MM.1S (cell line): Measurements from ENCODE around the gene GTF2IRD1.
"Not testable (repeated sequence)": the region's sequence is repeated elsewhere in the genome, so short reads cannot be mapped to it uniquely, and the experiment has no call there.

ENCODE experiments used
- CTCF ChIP-seq: fragments of 300-600 bp; sonication (generic); IDR thresholded peaks from 2 replicates; pipeline ENCODE4 v1.5.1; 2016; ENCODE audit warnings: antibody characterized with exemption, low read length, mixed read lengths
- EZH2 ChIP-seq: fragments of 300-600 bp; sonication (generic); optimal IDR thresholded peaks from 2 replicates; pipeline ENCODE3; 2017; ENCODE audit warnings: low read depth, mild to moderate bottlenecking, antibody characterized with exemption, low read length, mixed read lengths
- EZH2phosphoT487 ChIP-seq: fragments of 300-600 bp; sonication (generic); IDR thresholded peaks from 2 replicates; pipeline ENCODE4 v1.6.1; 2018; ENCODE audit warnings: antibody characterized with exemption, low read length

- not testable (repeated sequence) for TF ChIP-seq CTCF, EZH2phosphoT487, EZH2
Measured at GRCh38 chr7:74553596-74554012, 99.9 kb downstream of the GTF2IRD1 start.
